Adrenal gland (tissue), 12 donors: ENCODE measurements around the gene PRSS22. TPM values are rescaled to one million over a fixed set of nuclear protein-coding genes. Genes with fewer than 3 reads are reported as not detected.
A peak's percentile ranks its signal among the peaks of the same experiment; 100 is the strongest.

Experiments used
- DNase-seq, 7 donors: peaks; one replicate each; pipeline ENCODE4 v3.0.0-alpha.2; 2019 to 2020
- H3K27ac ChIP-seq, 5 donors: fragments of 200-600 bp; sonication (generic) in 4 of 5; 1 replicate in 3 of 5; 2 replicates in 2 of 5; pipeline versions ENCODE4 v1.5.1 to v1.8.0; 2016 to 2020; ENCODE audit warnings: mild to moderate bottlenecking in 1 of 5
- H3K27me3 ChIP-seq: fragments of 200-600 bp; 2 replicates; pipeline ENCODE4 v1.8.0; 2021
- H3K36me3 ChIP-seq, 2 donors: fragments of 200-600 bp; replicated peaks in 1 of 2; 1 replicate in 1 of 2; 2 replicates in 1 of 2; pipeline versions ENCODE4 v1.5.1 to v1.8.0; 2018 to 2022
- H3K4me1 ChIP-seq, 2 donors: fragments of 200-600 bp; replicated peaks in 1 of 2; 1 replicate in 1 of 2; 2 replicates in 1 of 2; pipeline versions ENCODE4 v1.5.1 to v1.8.0; 2018 to 2021
- H3K4me3 ChIP-seq, 4 donors: fragments of 200-600 bp; sonication (generic) in 3 of 4; one replicate each; pipeline ENCODE4 v1.5.1; 2016 to 2018
- H3K9me3 ChIP-seq, 3 donors: fragments of 200-600 bp; sonication (generic) in 1 of 3; replicated peaks in 1 of 3; 1 replicate in 2 of 3; 2 replicates in 1 of 3; pipeline versions ENCODE4 v1.5.1 to v1.8.0; 2016 to 2021
- CTCF ChIP-seq, 6 experiments: fragments of 450-650 bp in 4 of 6; fragments of 200-600 bp in 2 of 6; sonication (generic) in 1 of 6; IDR thresholded peaks; 1 replicate in 5 of 6; 2 replicates in 1 of 6; pipeline versions ENCODE4 v1.5.1 to v1.8.0; 2016 to 2021; ENCODE audit warnings: antibody characterized with exemption in 6 of 6, mild to moderate bottlenecking in 2 of 6, moderate library complexity in 1 of 6
- POLR2A ChIP-seq, 2 donors: fragments of 450-650 bp; IDR thresholded peaks; one replicate each; pipeline ENCODE4 v1.6.1; 2017; ENCODE audit warnings: antibody characterized with exemption in 2 of 2, mild to moderate bottlenecking in 2 of 2, moderate library complexity in 1 of 2
- WGBS, 4 donors: extraction: QIAGEN DNeasy Blood & Tissue Kit in 2 of 4; methylation state at CpG; one replicate each; pipeline versions ENCODE4 v1.1.5 to v1.1.7; 2013 to 2017; 5-methylcytosine and 5-hydroxymethylcytosine counted together
- intact Hi-C, 2 donors: fragments of 100-400 bp; cut with DNase I; formaldehyde crosslinking; loops; one replicate each; pipeline versions ENCODE4 v1.14.1 to v1.15.0; 2022 to 2023
- polyA plus RNA-seq, 3 donors: library from polyadenylated mRNA; stranded (reverse); fragments of 200-250 nt in 2 of 3; fragments of 350-450 nt in 1 of 3; fragmentation: Illumina TruSeq in 1 of 3; extraction: RNeasy Lipid Tissue Mini Kit (QIAGEN cat#74804) in 1 of 3; gene quantifications; one replicate each; pipeline ENCODE4 v1.2.3, GENCODE V29; 2013 to 2014
- total RNA-seq, 9 donors: library from RNA; depleted of rRNA in 4 of 9; stranded (reverse); fragments of >200 nt in 4 of 9; fragments of 120-200 nt in 1 of 9; fragmentation: NEBNext Ultra II Directional in 1 of 9; extraction: Animal tissue kit (Norgen Biotek cat#: 25700) in 1 of 9; gene quantifications; one replicate each; pipeline versions ENCODE4 v1.1.0 to v1.2.4, GENCODE V29; 2013 to 2023
- donor health status: healthy with polysubstance abuse.
- donor health status: Bipolar disorder and iron deficiency.
- donor health status: DM: yes; HTN: yes; CAD: no.
- donor health status: DM: no; HTN: no; CAD: no.
- donor health status: DM: no; HTN: no; CAD: no.
- donor health status: DM: yes; HTN: yes; CAD: no.

PRSS22 gene
- total and polyA plus RNA-seq, 12 donors: 0.07 to 0.41 (median 0.32) TPM; not detected in 9

- Histone ChIP-seq H3K9me3 (no peaks in the 10 kb centered on the region), H3K27me3 (no peaks in the 10 kb centered on the region), H3K4me3 (peak overlapping the region; percentile 54 to 83 (median 72)), H3K27ac (peak overlapping the region; percentile 67 to 95 (median 92)), H3K36me3 (no peaks in the 10 kb centered on the region), H3K4me1 (peaks cover 0 to 15% of the 10 kb centered on the region in 2 donors)
- TF ChIP-seq CTCF (IDR thresholded peaks at IDR 0.05) (no peak), POLR2A (IDR thresholded peaks at IDR 0.05) (peak; percentile 96 to 99)
- 0 to 1% (median 0%) methylated on average over 8 to 50 of the region's 51 CpGs for WGBS, 4 donors
- intact Hi-C loops: no loop called here
- DNase-seq: peak; percentile 100
Observed at GRCh38 chr16:2905241-2905987, 47.4 kb upstream of the PRSS22 start.

GRCh38 chr16:2904922-2905240 is 46.9 kb upstream of the PRSS22 start:
- DNase-seq: peak in 5 of 7 donors; percentile 37 to 70 (median 58)

DNA sequence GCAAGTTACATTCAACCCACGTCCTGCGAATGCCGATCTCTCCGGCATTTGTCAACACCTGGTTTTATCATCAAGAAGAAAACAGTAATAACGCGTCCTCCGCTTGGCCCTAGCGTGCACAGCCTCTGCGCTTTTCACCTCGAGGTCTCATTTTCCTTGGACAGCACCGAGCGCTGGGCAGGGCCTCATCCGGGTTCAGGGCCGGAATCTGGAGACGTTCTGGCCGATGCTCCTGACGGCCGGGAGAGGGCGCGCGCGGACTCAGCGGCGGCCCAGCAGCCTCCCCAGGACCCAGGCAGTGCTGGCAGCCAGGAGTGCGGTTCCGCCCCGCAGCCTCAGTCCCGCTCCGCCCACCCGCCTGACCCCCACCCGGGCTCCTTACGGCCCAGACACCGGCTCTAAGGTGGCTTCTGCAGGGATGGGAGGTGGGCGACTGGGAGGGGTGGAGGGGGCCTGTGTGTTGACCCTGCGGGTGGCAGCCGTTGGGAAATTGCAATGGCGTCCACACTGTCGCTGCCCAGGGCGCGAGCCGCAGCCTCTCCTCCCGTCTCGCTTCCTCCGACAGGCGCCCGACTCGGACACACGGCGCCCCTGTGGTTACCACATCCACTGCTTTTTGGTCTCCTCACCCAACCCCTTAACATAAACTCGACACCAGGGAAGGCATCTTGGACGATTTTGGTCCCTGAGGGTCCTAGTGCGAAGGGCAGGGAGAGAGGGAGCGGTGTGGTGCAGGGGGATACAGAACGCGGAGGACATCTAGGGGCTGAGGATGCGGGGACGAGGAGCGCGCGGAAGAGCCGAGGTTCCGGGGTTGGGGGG is 46.3 kb upstream of the PRSS22 start:
- Histone ChIP-seq H3K9me3 (no peaks in the 10 kb centered on the region), H3K36me3 (no peaks in the 10 kb centered on the region), H3K4me3 (peak overlapping the region; percentile 54 to 83 (median 72)), H3K27me3 (no peaks in the 10 kb centered on the region), H3K27ac (peak overlapping the region; percentile 67 to 95 (median 92)), H3K4me1 (peaks cover 0 to 15% of the 10 kb centered on the region in 2 donors)
- intact Hi-C loops: no loop called here
- DNase-seq: peak; percentile 87 to 94 (median 88)
- WGBS, 4 donors: 1 to 5% (median 1%) methylated on average over 21 to 62 of the region's 62 CpGs
- TF ChIP-seq CTCF (IDR thresholded peaks at IDR 0.05) (peak; percentile 75 to 95 (median 91)), POLR2A (IDR thresholded peaks at IDR 0.05) (peak in 1 of 2 donors; percentile 81)

More at GRCh38 chr16:2904922-2905240, 46.9 kb upstream of the PRSS22 start:
- H3K36me3 ChIP-seq: no peaks in the 10 kb centered on the region
- intact Hi-C loops: no loop called here
- H3K4me1 ChIP-seq: peaks cover 0 to 15% of the 10 kb centered on the region in 2 donors
- H3K27ac ChIP-seq: peak overlapping the region; percentile 67 to 95 (median 92)
- WGBS, 4 donors: 0 to 3% (median 0%) methylated on average over 13 to 32 of the region's 32 CpGs
- no peaks in the 10 kb centered on the region for H3K9me3 ChIP-seq
- TF ChIP-seq CTCF (IDR thresholded peaks at IDR 0.05): no peak
- TF ChIP-seq POLR2A (IDR thresholded peaks at IDR 0.05): no peak
- no peaks in the 10 kb centered on the region for H3K27me3 ChIP-seq
- peak overlapping the region; percentile 54 to 83 (median 72) for H3K4me3 ChIP-seq
